ENCODE measurements around the gene SLC17A5. TPM values are rescaled to one million over a fixed set of nuclear protein-coding genes. Genes with fewer than 3 reads are reported as not detected.
A peak's percentile ranks its signal among the peaks of the same experiment; 100 is the strongest.

SLC17A5 gene
- total and polyA plus RNA-seq, 9 of the 15 experiments (the other 6 are each of a cell fraction or from before 2014, with no cell fraction given) = 1.3 to 7.2 (median 3.4) TPM

DNA sequence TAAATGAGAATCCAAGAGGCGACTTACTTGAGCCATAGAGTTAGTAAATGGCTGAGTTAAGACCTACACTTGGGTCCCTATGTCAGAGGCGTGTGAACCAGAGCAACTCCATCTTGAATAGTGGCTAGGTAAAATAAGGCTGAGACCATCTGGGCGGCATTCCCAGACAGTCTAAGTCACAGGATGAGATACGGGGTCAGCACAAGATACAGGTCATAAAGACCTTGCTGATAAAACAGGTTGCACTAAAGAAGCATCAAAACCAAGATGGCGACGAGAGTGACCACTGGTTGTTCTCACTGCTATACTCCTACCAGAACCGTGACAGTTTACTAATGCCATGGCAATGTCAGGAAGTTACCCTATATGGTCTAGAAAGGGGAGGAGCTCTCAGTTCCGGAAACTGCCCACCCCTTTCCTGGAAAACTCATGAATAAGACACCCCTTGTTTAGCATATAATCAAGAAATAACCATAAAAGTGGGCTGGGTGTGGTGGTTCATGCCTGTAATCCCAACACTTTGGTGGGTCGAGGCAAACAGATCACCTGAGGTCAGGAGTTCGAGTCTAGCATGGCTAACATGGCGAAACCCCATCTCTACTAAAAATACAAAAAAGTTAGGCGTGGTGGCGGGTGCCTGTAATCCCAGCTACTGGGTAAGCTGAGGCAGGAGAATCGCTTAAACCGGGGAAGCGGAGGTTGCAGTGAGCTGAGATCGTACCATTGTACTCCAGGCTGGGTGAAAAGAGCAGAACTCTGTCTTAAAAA is 89.0 kb downstream of the SLC17A5 start (continued):
- TF ChIP-seq, protein P1, sequence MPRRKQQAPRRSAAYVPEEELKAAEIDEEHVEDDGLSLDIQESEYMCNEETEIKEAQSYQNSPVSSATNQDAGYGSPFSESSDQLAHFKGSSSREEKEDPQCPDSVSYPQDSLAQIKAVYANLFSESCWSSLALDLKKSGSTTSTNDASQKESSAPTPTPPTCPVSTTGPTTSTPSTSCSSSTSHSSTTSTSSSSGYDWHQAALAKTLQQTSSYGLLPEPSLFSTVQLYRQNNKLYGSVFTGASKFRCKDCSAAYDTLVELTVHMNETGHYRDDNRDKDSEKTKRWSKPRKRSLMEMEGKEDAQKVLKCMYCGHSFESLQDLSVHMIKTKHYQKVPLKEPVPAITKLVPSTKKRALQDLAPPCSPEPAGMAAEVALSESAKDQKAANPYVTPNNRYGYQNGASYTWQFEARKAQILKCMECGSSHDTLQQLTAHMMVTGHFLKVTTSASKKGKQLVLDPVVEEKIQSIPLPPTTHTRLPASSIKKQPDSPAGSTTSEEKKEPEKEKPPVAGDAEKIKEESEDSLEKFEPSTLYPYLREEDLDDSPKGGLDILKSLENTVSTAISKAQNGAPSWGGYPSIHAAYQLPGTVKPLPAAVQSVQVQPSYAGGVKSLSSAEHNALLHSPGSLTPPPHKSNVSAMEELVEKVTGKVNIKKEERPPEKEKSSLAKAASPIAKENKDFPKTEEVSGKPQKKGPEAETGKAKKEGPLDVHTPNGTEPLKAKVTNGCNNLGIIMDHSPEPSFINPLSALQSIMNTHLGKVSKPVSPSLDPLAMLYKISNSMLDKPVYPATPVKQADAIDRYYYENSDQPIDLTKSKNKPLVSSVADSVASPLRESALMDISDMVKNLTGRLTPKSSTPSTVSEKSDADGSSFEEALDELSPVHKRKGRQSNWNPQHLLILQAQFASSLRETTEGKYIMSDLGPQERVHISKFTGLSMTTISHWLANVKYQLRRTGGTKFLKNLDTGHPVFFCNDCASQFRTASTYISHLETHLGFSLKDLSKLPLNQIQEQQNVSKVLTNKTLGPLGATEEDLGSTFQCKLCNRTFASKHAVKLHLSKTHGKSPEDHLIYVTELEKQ (CRISPR knock-in tag; IDR thresholded peaks at IDR 0.05) = peak; percentile 99
- TF ChIP-seq TBP (optimal IDR thresholded peaks at IDR 0.05; ENCODE audit: low read depth, low read length) = peak; percentile 56
- TF ChIP-seq ZNF253 (CRISPR knock-in tag; conservative IDR thresholded peaks at IDR 0.05) = peak; percentile 86
- no peak for TF ChIP-seq SOX6 (IDR thresholded peaks at IDR 0.05)
- TF ChIP-seq FOXP1 (CRISPR knock-in tag; IDR thresholded peaks at IDR 0.05) = no peak
- TF ChIP-seq, protein P2, sequence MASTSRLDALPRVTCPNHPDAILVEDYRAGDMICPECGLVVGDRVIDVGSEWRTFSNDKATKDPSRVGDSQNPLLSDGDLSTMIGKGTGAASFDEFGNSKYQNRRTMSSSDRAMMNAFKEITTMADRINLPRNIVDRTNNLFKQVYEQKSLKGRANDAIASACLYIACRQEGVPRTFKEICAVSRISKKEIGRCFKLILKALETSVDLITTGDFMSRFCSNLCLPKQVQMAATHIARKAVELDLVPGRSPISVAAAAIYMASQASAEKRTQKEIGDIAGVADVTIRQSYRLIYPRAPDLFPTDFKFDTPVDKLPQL (IDR thresholded peaks at IDR 0.05; ENCODE audit: extremely low read depth, insufficient read length) = no peak
- no peak for TF ChIP-seq ZNF263 (CRISPR knock-in tag; IDR thresholded peaks at IDR 0.05; ENCODE audit: borderline replicate concordance)
- TF ChIP-seq HMG20B (CRISPR knock-in tag; IDR thresholded peaks at IDR 0.05) = peak; percentile 92
- no peak for TF ChIP-seq GTF2F1 (IDR thresholded peaks at IDR 0.05; ENCODE audit: low read depth, low read length)
- TF ChIP-seq ADNP (tag; IDR thresholded peaks at IDR 0.05) = peak; percentile 87
- peak; percentile 99 for TF ChIP-seq TAF7 (tag; IDR thresholded peaks at IDR 0.05)
- TF ChIP-seq ZNF589 (CRISPR knock-in tag; IDR thresholded peaks at IDR 0.05; ENCODE audit: low read depth) = peak; percentile 100
- TF ChIP-seq SRSF7 (optimal IDR thresholded peaks at IDR 0.05; ENCODE audit: low read depth, low read length) = no peak
- TF ChIP-seq SIN3A (IDR thresholded peaks at IDR 0.05; ENCODE audit: borderline replicate concordance in 2 of 2, control insufficient read depth in 1 of 2, low read depth in 2 of 2, low read length in 2 of 2) = no peak
- TF ChIP-seq, protein P3, sequence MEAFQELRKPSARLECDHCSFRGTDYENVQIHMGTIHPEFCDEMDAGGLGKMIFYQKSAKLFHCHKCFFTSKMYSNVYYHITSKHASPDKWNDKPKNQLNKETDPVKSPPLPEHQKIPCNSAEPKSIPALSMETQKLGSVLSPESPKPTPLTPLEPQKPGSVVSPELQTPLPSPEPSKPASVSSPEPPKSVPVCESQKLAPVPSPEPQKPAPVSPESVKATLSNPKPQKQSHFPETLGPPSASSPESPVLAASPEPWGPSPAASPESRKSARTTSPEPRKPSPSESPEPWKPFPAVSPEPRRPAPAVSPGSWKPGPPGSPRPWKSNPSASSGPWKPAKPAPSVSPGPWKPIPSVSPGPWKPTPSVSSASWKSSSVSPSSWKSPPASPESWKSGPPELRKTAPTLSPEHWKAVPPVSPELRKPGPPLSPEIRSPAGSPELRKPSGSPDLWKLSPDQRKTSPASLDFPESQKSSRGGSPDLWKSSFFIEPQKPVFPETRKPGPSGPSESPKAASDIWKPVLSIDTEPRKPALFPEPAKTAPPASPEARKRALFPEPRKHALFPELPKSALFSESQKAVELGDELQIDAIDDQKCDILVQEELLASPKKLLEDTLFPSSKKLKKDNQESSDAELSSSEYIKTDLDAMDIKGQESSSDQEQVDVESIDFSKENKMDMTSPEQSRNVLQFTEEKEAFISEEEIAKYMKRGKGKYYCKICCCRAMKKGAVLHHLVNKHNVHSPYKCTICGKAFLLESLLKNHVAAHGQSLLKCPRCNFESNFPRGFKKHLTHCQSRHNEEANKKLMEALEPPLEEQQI (IDR thresholded peaks at IDR 0.05) = no peak; the same call in 1 of the 2 replicates
- TF ChIP-seq, protein P4, sequence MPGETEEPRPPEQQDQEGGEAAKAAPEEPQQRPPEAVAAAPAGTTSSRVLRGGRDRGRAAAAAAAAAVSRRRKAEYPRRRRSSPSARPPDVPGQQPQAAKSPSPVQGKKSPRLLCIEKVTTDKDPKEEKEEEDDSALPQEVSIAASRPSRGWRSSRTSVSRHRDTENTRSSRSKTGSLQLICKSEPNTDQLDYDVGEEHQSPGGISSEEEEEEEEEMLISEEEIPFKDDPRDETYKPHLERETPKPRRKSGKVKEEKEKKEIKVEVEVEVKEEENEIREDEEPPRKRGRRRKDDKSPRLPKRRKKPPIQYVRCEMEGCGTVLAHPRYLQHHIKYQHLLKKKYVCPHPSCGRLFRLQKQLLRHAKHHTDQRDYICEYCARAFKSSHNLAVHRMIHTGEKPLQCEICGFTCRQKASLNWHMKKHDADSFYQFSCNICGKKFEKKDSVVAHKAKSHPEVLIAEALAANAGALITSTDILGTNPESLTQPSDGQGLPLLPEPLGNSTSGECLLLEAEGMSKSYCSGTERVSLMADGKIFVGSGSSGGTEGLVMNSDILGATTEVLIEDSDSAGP (CRISPR knock-in tag; IDR thresholded peaks at IDR 0.05) = no peak
- TF ChIP-seq, protein P5, sequence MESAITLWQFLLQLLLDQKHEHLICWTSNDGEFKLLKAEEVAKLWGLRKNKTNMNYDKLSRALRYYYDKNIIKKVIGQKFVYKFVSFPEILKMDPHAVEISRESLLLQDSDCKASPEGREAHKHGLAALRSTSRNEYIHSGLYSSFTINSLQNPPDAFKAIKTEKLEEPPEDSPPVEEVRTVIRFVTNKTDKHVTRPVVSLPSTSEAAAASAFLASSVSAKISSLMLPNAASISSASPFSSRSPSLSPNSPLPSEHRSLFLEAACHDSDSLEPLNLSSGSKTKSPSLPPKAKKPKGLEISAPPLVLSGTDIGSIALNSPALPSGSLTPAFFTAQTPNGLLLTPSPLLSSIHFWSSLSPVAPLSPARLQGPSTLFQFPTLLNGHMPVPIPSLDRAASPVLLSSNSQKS (CRISPR knock-in tag; IDR thresholded peaks at IDR 0.05) = peak; percentile 98
- TF ChIP-seq TRIM24 (IDR thresholded peaks at IDR 0.05) = no peak
- TF ChIP-seq BCL6 (CRISPR knock-in tag; IDR thresholded peaks at IDR 0.05) = peak; percentile 99

All from K562 (cell line).